ENCODE measurements around the gene UAP1L1.
"Not testable (repeated sequence)": the region's sequence is repeated elsewhere in the genome, so short reads cannot be mapped to it uniquely, and the experiment has no call there.

The UAP1L1 gene

DNA sequence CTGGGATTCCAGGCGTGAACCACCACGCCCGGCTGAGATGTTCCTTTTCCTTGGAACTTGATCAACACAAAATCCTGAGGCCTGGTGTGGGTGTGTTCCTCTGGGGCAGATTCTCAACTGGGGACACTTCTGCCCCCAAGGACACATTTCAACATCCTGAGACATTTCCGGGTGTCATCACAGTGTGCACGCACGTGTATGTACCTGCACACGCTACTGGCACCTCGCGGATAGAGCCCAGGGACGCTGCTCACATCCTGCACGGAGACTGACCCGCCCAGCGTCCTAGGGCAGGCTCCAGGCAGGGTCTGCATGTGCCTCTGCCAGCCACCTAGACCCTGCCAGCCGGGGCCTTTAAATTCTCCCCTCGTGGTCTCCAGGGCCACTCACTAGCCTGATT is 14.9 kb upstream of the UAP1L1 start:
- ChIA-PET POLR2A (no interaction called here), CTCF (interaction anchor here (1.7 to 11.3 kb wide), 4 partner anchors 14 to 296 kb away, joined by 4 to 237 read pairs (median 49); partner anchors contain the start of genes ABCA2 and NPDC1)
- TF ChIP-seq PATZ1 (tag by site-specific recombination; IDR thresholded peaks at IDR 0.05) (no peak), ZNF214 (tag by site-specific recombination; IDR thresholded peaks at IDR 0.05; ENCODE audit: borderline replicate concordance) (no peak), ZNF248 (tag by site-specific recombination; IDR thresholded peaks at IDR 0.05) (no peak), ZBTB10 (tag by site-specific recombination; IDR thresholded peaks at IDR 0.05) (no peak), ZNF623 (tag by site-specific recombination; IDR thresholded peaks at IDR 0.05) (no peak), ZNF426 (tag by site-specific recombination; IDR thresholded peaks at IDR 0.05) (no peak)
- TF ChIP-seq, protein P1, sequence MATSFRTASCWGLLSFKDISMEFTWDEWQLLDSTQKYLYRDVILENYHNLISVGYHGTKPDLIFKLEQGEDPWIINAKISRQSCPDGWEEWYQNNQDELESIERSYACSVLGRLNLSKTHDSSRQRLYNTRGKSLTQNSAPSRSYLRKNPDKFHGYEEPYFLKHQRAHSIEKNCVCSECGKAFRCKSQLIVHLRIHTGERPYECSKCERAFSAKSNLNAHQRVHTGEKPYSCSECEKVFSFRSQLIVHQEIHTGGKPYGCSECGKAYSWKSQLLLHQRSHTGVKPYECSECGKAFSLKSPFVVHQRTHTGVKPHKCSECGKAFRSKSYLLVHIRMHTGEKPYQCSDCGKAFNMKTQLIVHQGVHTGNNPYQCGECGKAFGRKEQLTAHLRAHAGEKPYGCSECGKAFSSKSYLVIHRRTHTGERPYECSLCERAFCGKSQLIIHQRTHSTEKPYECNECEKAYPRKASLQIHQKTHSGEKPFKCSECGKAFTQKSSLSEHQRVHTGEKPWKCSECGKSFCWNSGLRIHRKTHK (tag by site-specific recombination; IDR thresholded peaks at IDR 0.05): no peak
- H3K27ac ChIP-seq (ENCODE audit: extremely low read depth, low read depth, low read length): no peak overlapping the region
- peaks cover 0 to 17% of the 10 kb centered on the region in 2 experiments; a peak in 1 of 3 replicates for H3K36me3 ChIP-seq (ENCODE audit: control insufficient read depth in 2 of 2, insufficient read depth in 1 of 2, low read length in 2 of 2)
- H3K4me3 ChIP-seq (ENCODE audit: low read depth, low read length): no peak overlapping the region
- no peaks in the 10 kb centered on the region for H3K9me3 ChIP-seq (ENCODE audit: control insufficient read depth, insufficient read depth, low read depth, low read length)
- no peaks in the 10 kb centered on the region for H3K4me1 ChIP-seq (ENCODE audit: control insufficient read depth, insufficient read depth, low read length)

DNA sequence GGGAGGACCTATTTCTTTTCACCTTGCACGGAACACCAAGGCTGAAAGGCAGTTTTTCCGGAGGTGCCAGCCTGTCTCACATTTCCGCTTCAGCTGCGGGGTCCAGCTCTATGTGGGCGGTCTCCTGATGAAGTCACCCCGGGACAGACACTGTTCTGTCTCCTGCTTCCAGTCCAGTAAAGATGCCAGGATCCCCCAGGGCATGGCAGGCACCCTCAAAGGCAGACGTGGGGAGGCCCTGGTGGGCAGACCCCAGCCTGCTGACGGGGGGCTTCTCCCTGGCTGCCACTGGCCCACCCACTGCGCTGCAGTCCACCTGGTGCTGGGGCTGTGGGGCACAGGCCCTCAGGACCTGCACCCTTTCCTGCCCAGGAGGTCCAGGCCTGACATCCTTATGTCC is 14.5 kb upstream of the UAP1L1 start:
- H3K4me3 ChIP-seq (ENCODE audit: low read depth, low read length); H3K27ac ChIP-seq (ENCODE audit: extremely low read depth, low read depth, low read length); H3K9me3 ChIP-seq (ENCODE audit: control insufficient read depth, insufficient read depth, low read depth, low read length); H3K4me1 ChIP-seq (ENCODE audit: control insufficient read depth, insufficient read depth, low read length): not testable (repeated sequence)
- peaks cover 0 to 17% of the 10 kb centered on the region in 2 experiments; a peak in 1 of 3 replicates for H3K36me3 ChIP-seq (ENCODE audit: control insufficient read depth in 2 of 2, insufficient read depth in 1 of 2, low read length in 2 of 2)
- POLR2A ChIA-PET: interaction anchor here (1.4 kb wide), 2 partner anchors 15 to 263 kb away, joined by 3 read pairs; partner anchors contain the start of gene UAP1L1
- CTCF ChIA-PET: interaction anchor here (0.6 to 11.3 kb wide), 6 partner anchors 6 to 297 kb away, joined by 3 to 237 read pairs (median 49); partner anchors contain the start of genes ABCA2, ENTPD2 and NPDC1

GRCh38 chr9:137063311-137064026 is 13.8 kb upstream of the UAP1L1 start:
- TF ChIP-seq ZFP69B (tag by site-specific recombination; IDR thresholded peaks at IDR 0.05): no peak
- peak; percentile 30; the same call in 1 of the 2 replicates for TF ChIP-seq GLIS1 (tag by site-specific recombination; IDR thresholded peaks at IDR 0.05)
- ChIA-PET POLR2A (interaction anchor here (1.2 to 1.5 kb wide), 7 partner anchors 14 to 263 kb away, joined by 3 to 9 read pairs (median 5); partner anchors contain the start of genes MAN1B1, NPDC1, TUBB4B and UAP1L1), CTCF (interaction anchor here (0.5 to 11.3 kb wide), 26 partner anchors 7 to 338 kb away, joined by 3 to 237 read pairs (median 4); partner anchors contain the start of genes ABCA2, ENTPD2, MAN1B1 and NPDC1)
- H3K4me1 ChIP-seq (ENCODE audit: control insufficient read depth, insufficient read depth, low read length): no peaks in the 10 kb centered on the region
- no peak overlapping the region for H3K27ac ChIP-seq (ENCODE audit: extremely low read depth, low read depth, low read length)
- H3K9me3 ChIP-seq (ENCODE audit: control insufficient read depth, insufficient read depth, low read depth, low read length): no peaks in the 10 kb centered on the region
- H3K36me3 ChIP-seq (ENCODE audit: control insufficient read depth in 2 of 2, insufficient read depth in 1 of 2, low read length in 2 of 2): peaks cover 0 to 17% of the 10 kb centered on the region in 2 experiments; a peak in 1 of 3 replicates
- no peak overlapping the region for H3K4me3 ChIP-seq (ENCODE audit: low read depth, low read length)
